ENCODE measurements around the gene ZDHHC11B. TPM values are rescaled to one million over a fixed set of nuclear protein-coding genes. Genes with fewer than 3 reads are reported as not detected.
A peak's percentile ranks its signal among the peaks of the same experiment; 100 is the strongest.
"Not testable (repeated sequence)": the region's sequence is repeated elsewhere in the genome, so short reads cannot be mapped to it uniquely, and the experiment has no call there.

The ZDHHC11B gene
- total RNA-seq, 6 experiments from 2014 or later = 0.56 to 5.1 (median 2.8) TPM

DNA sequence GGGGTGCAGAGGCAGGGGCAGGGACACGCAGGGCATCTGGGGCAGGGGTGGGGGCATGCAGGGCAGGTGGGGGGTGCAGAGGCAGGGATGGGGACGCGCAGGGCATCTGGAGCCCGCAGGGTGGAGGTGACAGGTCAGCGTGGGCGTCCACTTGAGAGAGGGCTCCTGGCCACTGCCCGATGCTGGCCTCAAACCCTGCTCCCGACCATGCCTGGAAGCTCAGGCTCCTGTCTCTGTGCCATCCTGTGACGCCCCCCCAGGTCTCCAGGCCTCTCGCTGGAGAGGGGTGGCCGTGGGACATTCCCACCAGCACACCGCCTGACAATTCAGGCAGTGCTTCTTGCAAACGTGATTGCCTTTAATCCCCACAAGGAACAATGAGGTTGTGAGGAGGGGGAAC, 33.0 kb downstream of the ZDHHC11B start:
- TF ChIP-seq, protein P1, sequence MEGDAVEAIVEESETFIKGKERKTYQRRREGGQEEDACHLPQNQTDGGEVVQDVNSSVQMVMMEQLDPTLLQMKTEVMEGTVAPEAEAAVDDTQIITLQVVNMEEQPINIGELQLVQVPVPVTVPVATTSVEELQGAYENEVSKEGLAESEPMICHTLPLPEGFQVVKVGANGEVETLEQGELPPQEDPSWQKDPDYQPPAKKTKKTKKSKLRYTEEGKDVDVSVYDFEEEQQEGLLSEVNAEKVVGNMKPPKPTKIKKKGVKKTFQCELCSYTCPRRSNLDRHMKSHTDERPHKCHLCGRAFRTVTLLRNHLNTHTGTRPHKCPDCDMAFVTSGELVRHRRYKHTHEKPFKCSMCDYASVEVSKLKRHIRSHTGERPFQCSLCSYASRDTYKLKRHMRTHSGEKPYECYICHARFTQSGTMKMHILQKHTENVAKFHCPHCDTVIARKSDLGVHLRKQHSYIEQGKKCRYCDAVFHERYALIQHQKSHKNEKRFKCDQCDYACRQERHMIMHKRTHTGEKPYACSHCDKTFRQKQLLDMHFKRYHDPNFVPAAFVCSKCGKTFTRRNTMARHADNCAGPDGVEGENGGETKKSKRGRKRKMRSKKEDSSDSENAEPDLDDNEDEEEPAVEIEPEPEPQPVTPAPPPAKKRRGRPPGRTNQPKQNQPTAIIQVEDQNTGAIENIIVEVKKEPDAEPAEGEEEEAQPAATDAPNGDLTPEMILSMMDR (IDR thresholded peaks at IDR 0.05) = no peak
- no peak for TF ChIP-seq POLR2A (IDR thresholded peaks at IDR 0.05)
- intact Hi-C loops (cut with DNase I) = no loop called here
- Histone ChIP-seq H3K27ac (no peak overlapping the region), H3K36me3 (no peaks in the 10 kb centered on the region), H3K4me3 (no peak overlapping the region), H3K9me3 (no peaks in the 10 kb centered on the region), H3K27me3 (no peaks in the 10 kb centered on the region), H3K4me1 (no peaks in the 10 kb centered on the region)
- no peak for ATAC-seq
- peak in 1 of 3 donors; percentile 33 for DNase-seq
- no CpG with 5 or more reads among the region's 13 CpGs for WGBS (ENCODE audit: insufficient coverage, low coverage, low lambda C conversion rate, missing lambda C conversion rate)

DNA sequence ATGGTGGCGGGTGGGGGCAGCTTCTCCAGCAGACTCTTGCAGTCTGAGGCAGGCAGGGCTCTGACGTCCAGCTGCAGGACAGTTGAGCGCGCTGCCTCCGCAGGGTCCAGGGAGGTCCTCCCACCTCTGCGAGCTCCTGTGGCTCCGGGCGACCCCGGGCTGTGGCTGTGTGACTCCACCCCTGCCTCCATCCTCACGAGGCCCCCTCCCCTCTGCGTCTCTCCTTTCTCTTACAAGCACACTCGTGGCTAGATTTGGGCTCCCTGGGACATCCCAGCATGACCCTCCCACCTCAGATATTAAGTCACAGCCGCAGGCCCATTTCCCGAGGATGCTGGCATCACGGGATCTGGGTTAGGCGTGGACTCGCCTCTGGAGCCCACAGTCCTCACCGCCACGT, 34.3 kb downstream of the ZDHHC11B start:
- H3K4me3 ChIP-seq; intact Hi-C loops (cut with DNase I); H3K27me3 ChIP-seq; H3K4me1 ChIP-seq; ATAC-seq; H3K27ac ChIP-seq; H3K36me3 ChIP-seq; H3K9me3 ChIP-seq: not testable (repeated sequence)
- DNase-seq = peak in 2 of 3 donors; percentile 31 to 51
- WGBS (ENCODE audit: insufficient coverage, low coverage, low lambda C conversion rate, missing lambda C conversion rate) = no CpG with 5 or more reads among the region's 19 CpGs

DNA sequence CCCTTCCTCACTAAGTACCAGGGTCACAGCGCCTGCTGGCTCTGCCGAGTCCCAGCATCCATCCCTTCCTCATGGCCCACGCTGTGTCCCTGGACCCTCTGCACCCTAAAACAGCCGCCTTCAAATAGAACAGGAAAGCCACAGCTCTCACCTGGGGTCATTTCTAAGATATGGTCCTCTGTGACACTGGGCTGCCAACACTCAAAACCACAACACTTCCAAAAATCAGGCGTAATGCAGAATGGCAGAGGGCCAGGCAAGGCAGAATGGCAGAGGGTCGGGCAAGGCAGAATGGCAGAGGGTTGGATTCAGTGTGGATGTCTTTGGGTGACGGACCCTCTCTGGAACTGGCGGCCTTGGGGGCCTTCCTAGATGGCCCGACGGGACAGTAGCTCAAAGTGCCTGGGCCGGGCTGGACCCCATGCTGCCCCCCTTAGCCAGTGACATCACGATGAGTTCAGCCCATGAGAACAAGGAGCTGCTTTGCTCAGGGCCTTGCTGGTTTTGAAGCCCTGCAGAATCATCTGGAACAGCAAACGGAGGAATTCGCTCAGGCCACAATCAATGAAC, 35.3 kb downstream of the ZDHHC11B start:
- Histone ChIP-seq H3K4me3 (no peak overlapping the region), H3K27ac (no peak overlapping the region), H3K4me1 (no peaks in the 10 kb centered on the region), H3K9me3 (no peaks in the 10 kb centered on the region), H3K27me3 (no peaks in the 10 kb centered on the region), H3K36me3 (no peaks in the 10 kb centered on the region)
- peak in 1 of 3 donors; percentile 15 for DNase-seq
- intact Hi-C loops (cut with DNase I) = loop anchor here in 1 of 2 donors (5.0 kb wide), 1 partner anchor 93 kb away; no protein-coding TSS in a partner anchor
- no peak for ATAC-seq
- TF ChIP-seq, protein P1 (IDR thresholded peaks at IDR 0.05) = no peak
- TF ChIP-seq POLR2A (IDR thresholded peaks at IDR 0.05) = no peak
- no CpG with 5 or more reads among the region's 14 CpGs for WGBS (ENCODE audit: insufficient coverage, low coverage, low lambda C conversion rate, missing lambda C conversion rate)

GRCh38 chr5:748011-748980, 36.2 kb downstream of the ZDHHC11B start:
- ATAC-seq, H3K4me1 ChIP-seq, H3K27ac ChIP-seq, H3K4me3 ChIP-seq, H3K9me3 ChIP-seq, H3K27me3 ChIP-seq, H3K36me3 ChIP-seq: not testable (repeated sequence)
- intact Hi-C loops (cut with DNase I) = loop anchor here in 1 of 2 donors (5.0 kb wide), 1 partner anchor 94 kb away; no protein-coding TSS in a partner anchor
- WGBS (ENCODE audit: insufficient coverage, low coverage, low lambda C conversion rate, missing lambda C conversion rate) = no CpG with 5 or more reads among the region's 18 CpGs
- DNase-seq = peak in 1 of 3 donors; percentile 37

GRCh38 chr5:747303-747844, 37.2 kb downstream of the ZDHHC11B start:
- ATAC-seq, H3K4me1 ChIP-seq, H3K4me3 ChIP-seq, H3K27me3 ChIP-seq, H3K27ac ChIP-seq, H3K9me3 ChIP-seq, H3K36me3 ChIP-seq: not testable (repeated sequence)
- DNase-seq = peak in 1 of 3 donors; percentile 21
- intact Hi-C loops (cut with DNase I) = loop anchor here in 1 of 2 donors (5.0 kb wide), 1 partner anchor 95 kb away; no protein-coding TSS in a partner anchor
- WGBS (ENCODE audit: insufficient coverage, low coverage, low lambda C conversion rate, missing lambda C conversion rate) = no CpG with 5 or more reads among the region's 9 CpGs

Data from right lobe of liver (tissue), 6 donors.